Stimulated activated CD4-positive, alpha-beta T cell treated with anti-CD3 and anti-CD28 coated beads, Interleukin-15, amount 100 ng/mL, for 1 hour (primary cell): Measurements from ENCODE around the gene CORO2B.

ENCODE experiments used
- DNase-seq, 2 donors: peaks; one replicate each; pipeline ENCODE4 v3.0.0-alpha.2; 2020; ENCODE audit warnings: low read depth in 1 of 2, low spot score in 1 of 2

Gene CORO2B

DNA sequence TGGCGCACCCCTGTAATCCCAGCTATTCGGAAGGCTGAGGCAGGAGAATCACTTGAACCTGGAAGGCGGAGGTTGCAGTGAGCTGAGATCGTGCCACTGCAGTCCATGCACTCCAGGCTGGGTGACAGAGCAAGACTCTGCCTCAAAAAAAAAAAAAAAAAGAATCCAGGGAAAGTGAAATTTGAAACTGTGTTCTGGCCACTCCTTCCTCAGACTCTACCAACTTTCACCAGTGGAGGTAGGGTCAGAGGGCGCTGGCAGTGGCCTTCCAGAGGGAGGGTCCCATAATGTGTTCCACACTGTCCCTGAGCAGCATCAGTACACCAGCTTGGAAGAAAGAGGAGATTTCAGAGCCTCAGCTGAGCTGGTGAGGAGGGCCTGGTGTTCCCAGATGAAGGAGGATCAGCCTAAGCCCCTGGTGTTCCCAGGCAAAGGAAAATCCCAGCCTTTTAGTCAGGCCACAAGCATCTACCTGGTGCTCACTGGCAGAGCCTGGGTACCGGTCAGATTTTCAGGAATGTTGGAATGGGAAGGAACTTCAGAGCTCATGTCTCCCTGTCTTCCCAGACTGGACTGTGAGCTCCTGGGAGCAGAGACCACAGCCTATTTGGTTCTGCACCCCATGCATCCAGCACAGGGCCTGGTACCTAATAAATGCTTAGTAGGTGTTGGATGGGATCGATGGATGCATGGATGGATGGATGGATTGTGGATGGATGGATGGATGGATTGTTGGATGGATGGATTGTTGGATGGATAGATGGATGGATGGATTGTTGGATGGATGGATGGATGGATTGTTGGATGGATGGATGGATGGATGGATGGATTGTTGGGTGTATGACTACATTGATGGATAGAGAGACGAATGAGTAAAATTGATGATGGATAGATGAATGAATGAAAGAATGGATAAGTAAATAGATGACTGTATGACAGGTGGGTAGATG lies 117.9 kb downstream of the CORO2B start:
- DNase-seq: no peak

DNA sequence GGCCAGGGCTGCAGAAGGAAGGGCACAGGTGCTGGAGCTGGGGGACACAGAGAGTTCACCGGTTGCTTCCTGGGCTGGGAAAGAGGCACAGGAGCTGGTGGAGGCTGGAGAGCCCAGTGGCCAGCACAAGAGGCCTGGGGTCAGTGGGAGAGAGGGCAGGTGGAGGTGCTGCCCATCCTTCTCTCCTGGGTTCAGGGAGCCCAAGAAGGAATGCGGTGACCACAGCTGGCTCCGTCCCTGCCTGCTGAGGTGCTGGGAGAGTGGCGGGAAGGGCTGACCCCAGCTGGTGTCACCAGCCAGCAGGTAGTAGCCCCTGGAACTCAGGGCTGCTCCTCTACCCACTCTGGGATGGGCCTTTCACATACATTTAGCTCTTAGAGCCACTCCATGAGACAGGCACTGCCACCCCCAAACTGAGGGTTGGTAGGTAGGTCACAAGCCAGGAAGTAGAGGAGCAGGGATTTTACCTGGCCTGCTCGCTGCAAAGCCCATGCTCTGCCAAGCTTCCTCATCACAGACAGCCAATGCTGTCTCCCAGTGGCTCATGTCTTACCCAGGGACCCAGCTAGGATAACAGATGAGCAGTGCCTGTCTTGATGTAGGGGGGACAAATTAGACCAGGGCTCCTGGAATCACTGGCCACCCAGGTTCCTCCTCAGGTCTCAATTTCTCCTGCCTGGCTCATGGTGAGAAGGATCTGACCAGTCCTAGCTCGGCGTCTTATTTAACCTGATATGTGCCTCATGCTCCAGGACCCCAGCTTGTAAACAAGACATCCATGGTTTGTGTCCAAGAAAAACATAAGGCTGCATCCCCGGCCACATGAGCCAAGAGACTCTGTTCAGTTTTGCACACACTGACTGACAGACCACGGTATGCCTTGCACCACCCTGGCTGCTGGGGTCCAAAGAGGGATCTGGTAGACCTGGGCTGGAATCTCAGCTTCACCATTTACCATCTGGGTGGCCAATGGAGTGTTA lies 119.2 kb downstream of the CORO2B start:
- no peak for DNase-seq

DNA sequence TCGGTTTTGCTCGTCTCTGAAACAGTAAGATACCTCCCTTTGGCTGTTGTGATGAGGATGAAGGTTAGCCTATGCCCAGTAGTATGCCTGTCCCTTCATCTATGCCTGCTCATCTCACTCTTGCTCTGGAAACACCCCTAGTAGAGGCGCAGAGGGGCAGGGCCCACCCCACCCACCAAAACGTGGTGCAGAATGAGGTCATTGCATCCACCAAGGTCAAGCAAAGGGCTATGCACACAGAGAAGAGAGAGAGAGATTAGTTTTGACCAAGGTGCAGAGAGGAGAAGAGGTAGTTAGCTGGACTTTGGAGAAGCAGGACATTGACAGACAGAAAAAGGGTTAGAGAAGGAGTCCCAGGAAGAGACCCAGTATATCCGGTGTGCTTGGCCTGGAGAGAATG lies 119.9 kb downstream of the CORO2B start:
- no peak for DNase-seq

DNA sequence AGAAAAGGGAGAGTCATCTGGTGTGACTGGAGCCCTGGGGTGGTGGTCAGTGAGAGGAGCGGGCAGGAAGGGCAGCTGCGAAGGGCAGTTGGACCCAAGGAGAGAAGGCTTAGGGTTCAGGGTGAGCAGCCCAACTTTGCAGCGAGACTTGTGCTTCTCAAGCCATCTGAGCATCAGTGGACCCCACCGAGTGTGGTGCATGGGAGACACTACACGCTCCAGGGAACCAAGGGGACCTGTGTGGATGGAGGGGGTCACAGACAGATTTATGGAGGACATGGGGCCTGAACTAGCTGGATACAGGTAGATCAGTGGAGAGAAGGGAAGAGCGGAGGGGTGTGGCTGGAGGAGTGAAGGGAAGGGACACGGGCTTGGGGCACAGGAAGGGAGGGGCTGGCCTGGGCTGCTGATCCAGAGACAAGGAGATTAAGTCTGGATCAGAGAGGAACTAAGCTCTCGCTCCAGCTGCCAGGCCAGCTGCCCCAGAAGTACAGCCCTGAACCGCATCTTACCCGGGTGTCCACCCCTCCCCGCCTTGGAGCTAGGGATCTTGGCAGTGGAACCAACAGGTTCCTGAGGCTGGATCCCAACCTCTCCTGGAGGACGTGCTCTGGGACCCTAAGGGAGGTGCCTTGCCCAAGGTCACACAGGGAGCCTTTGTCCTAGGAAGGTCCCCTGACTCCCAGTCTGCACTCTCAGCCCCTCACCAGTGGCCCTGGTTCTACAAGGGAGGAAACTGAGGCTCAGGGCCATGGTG lies 120.5 kb downstream of the CORO2B start:
- no peak for DNase-seq

DNA sequence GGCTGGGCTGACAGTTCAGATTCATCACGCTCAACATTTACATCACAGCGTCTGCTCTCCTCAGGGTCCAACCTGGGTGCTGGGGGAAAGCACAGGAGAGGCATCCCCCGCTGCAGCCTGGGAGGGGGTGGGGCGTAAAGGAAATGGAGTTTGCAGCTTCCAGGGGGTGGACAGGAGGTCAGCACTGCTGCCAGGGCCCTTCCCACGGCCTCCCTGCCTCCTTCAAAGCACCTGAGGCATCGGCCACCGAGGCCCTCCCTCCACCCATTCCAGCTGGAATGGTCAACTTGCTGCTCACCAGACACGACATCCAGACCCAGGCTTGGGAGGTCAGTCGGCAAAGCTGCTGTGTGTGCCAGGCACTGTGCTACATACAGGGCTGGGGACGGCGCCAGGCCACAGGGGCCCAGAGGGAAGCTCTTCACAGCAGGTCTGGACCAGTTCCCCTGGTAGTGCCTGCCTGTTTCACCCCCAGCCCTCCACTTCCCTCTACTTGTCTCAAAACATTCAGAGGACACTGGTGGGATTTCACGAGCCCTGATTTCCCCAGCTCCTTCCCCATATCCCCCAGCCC lies 121.2 kb downstream of the CORO2B start:
- no peak for DNase-seq

DNA sequence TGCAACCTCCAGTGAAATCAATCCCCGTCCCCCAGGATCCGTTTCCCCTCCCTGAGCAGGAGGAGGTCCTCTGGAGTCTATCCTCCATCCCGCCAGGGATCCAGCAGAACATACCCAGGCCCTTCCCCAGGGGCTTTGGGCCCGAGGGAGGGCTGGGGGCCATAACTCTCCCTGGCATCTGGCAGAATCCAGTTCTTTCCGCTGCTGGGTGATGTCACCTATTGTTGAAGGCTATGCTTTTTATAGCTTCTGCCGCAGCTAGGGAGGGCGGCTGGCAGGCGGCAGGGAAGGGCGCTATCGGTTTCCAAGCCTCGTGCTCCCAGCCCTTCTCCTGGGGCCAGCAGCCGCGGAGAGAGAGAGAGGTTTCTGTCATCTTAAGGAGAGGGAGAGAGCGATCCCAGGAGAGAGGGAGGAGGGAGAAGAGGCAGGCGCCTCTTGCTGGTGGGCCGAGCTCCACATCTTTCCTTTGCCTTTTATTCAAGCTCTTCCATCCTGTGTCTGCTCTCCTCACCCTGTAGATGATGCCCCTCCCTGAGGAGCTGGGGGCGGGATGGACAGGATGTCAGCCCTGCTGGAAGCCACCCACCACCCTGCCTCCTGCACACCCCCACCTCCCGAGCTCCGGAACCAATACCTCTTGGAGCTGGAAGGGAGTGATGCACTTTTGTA lies 121.8 kb downstream of the CORO2B start:
- no peak for DNase-seq

DNA sequence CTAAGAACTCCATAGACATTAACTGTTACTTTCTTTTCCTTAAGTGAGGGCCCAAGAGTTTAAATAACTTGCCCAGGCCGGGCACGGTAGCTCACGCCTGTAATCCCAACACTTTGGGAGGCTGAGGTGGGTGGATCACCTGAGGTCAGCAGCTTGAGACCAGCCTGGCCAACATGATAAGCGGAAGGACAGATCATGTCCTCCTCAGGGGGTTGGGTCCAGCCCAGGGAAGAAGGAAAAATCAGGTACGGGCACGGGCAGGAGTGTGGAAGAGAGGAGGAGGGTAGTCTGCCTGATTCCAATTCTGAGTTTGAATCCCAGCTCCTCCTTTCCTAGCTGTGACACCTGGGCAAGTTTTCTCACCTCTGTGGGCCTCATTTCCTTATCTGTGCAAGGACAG lies 123.1 kb downstream of the CORO2B start:
- no peak for DNase-seq

DNA sequence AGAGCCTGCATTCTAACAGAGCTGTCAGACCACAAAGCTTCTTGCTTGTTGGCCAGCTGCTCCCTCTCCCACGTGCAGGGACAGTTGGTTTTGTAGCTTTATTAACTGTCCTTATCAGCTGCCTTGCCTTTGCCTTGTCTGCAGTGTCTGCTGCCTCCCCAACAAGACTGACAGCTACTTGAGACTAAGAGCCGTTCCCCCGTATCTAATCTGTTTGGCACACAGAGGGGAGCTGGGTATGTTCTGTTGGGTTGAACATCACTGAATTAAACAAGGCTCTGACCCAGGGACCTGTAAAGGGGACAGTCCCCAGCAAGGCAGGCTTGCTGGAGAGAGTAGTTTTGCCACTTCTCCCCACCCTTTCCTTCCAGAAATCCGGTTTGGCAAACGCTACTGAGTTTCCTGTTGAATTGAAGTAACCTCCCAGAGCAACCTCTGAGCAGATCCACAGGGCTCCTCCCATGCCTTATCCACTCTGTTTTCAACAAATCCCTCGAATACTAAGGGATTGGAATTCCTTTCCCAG lies 125.8 kb downstream of the CORO2B start:
- no peak for DNase-seq

DNA sequence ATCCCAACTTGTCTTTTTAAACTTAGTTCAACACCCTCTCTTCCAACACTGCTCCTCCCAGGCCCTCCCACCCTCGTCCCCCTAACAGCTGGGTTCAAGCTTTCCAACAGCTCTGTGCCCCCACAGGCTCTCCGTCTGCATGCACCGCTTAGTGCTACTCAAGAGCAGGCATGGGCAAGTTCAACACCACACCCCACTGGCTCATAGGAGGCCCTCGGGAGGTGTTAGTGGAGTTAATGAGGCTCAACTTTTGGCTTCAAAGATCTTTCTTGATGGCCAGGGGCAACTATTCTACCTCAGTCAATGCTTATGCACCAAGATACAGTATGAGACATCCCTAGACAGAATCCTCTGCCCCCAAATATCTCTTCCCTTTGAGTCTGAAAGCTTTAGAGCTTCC lies 127.5 kb downstream of the CORO2B start:
- DNase-seq: no peak

DNA sequence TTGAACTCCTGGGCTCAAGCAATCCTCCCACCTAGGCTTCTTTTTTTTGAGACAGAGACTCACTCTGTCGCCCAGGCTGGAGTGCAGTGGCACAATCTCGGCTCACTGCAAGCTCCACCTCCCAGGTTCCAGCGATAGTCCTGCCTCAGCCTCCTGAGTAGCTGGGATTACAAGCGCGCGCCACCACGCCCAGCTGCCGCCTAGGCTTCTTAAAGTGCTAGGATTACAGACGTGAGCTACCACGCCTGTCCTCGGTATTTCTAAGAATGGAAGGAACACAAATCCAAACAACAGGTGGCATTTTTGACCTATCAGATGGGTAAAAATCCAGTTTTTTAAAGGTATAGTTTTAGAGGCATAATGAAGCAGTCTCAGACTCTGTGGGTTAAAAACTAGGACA lies 128.1 kb downstream of the CORO2B start:
- DNase-seq: no peak

DNA sequence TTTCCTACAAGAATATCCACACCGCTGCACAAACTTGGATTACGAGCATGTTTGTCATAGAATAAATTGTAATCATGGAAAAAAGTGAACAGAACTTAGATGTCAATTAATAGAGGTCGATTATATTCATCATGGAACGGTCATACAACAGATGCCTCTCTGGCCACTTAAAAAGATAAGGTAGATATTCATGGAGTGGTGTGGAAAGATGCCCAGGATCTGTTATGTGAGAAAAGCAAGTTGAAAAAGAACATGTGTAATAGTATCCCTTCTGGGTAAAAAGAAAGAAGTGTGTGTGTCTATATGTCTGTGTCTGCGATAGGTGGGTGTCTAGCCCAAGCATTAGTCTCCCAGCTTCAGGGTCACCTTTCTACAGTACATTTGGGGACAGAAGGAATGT lies 128.6 kb downstream of the CORO2B start:
- DNase-seq: no peak

DNA sequence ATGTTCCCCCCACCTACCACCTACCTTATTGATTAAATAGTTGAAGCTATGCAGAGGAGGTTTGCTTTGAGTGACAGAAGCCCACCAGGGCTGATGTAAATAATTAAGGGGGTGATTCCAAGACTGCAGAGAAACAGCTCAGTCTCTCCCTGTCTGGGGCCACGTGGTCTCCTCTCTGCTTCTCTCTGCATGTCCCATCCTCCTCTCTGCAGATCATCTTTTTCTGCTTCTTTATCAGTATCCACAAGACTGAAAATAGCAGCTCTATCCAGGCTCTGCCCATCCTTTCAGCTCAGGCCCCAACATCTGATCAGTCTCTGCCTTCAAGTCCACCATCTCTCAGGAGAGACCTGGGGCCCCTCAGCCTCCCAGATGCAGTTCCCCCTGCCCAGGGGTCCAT lies 131.1 kb downstream of the CORO2B start:
- DNase-seq: no peak

DNA sequence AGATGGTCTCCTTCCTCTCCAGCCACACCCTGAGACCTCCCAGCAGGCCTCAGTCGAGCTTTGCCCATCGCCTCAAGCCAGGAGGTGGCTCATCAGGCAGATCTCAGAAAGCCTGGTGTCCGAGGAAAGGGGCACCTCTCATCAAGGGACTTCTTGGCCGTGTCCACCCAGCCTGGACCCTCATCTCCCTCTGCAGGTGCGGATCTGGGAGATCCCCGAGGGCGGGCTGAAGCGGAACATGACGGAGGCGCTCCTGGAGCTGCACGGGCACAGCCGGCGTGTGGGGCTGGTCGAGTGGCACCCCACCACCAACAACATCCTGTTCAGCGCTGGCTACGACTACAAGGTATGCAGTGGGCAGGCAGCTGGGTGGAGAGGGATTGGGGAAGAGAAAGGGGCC lies 131.7 kb downstream of the CORO2B start:
- no peak for DNase-seq

DNA sequence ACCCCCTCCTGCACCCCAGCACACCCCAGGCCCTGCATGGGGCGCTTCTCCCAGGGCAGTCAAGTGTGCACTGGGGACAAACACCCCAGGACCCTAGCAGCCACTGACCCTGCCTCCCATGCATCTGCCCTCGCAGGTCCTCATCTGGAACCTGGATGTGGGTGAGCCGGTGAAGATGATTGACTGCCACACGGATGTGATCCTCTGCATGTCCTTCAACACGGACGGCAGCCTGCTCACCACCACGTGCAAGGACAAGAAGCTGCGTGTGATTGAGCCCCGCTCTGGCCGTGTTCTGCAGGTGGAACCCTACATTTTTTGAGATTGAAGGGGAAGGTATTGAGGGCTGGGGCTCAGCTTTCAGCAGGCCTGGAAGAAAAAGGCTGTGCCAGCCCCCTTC lies 132.6 kb downstream of the CORO2B start:
- no peak for DNase-seq

DNA sequence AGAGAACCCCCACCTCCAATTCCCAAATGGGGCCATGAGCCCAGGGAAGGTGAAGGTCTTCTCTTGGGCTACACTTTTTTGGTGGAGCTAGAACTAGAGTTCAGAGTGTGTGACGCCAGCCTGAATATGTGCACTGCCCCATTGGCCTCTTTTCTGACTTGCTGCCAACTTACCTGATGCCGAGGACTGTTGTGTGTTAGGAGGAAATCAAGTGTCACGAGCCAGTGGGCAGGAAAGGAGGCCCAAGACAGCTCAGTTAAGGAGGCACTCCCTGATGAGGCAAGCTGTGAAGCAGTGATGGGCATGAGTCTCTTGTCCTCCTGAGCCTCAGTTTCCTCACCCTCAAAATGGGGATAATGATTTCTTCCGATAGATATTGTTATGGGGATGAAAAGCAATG lies 134.1 kb downstream of the CORO2B start:
- DNase-seq: no peak

DNA sequence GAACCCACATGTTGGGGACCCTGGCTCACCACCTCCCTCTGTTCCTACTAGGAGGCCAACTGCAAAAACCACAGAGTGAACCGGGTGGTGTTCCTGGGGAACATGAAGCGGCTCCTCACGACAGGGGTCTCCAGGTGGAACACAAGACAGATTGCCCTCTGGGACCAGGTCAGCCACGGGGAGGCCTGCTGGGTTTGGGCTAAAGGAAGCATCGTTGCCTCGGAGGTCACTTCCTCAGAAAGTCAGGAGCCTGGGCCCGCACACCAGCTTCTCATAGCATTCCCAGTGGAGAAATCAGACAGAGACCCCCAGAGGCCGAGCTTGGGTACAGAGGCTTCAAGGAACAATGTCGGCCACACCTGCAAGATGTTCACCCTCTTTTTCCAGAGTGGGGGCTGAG lies 135.1 kb downstream of the CORO2B start:
- no peak for DNase-seq

DNA sequence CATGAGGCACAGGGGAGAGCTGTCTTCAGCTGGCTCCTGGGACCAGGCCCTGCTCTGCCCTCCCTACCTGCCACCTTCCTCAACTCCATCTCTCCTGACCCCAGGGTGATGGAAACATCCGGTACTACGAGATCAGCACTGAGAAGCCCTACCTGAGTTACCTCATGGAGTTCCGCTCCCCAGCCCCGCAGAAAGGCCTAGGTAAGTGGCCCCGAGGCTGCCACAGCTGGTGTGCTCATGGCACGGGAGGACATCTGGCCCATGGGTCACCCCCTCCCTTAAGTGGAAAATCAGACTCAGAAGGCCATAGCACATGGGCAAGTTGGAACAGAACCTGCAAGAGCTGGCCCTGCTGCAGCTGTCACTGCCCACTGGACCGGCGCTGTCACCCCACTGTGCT lies 136.3 kb downstream of the CORO2B start:
- DNase-seq: no peak

DNA sequence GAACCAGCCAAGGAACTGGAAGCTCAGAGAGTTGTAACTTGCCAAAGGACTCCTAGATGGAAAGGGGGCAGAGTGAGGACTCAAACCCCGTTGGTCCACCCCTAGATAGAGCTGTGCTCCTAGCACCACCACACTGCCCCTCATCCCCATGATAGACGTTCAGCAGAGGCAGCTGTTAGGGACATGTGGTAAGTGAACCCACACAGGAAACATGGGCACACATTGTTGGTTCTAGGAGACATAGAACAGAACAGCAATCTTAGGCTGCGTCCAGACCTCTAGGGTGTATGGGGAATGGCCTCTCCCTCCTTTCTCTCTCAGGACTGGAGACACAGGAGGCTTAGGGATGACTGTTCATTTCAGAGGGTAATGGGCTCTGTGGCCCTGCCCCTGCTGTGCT lies 139.2 kb downstream of the CORO2B start:
- no peak for DNase-seq

DNA sequence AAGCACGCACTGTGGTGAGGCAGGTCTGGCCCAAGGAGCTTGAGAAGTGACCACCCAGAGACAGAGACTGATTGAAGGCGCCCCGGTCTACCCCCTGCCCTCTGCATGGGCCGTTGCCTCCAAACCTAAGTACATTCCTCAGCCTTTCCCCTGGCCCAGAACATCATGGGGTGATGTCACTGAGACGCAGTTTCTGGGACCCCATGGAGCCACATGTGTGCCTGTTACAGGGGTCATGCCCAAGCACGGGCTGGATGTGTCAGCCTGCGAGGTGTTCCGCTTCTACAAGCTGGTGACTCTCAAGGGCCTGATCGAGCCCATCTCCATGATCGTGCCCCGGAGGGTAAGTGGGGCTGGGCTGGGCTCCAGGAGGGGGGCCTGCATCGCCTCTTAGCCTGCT lies 139.7 kb downstream of the CORO2B start:
- DNase-seq: no peak

DNA sequence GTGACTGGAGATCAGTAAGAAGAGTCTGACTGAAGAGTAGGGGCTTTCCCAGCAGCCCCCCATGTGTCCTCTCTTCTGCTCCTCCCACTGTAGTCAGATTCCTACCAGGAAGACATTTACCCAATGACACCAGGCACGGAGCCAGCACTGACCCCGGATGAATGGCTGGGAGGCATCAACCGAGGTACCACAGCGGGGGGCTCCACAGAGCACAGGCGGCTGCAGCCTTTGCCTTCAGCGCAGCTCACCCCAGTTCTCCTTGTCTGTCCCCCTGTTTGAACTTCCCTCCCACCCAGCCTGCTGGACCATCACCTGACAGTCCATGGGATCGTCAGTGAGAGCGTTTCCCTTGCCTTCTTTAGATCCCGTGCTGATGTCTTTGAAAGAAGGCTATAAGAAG lies 140.3 kb downstream of the CORO2B start:
- no peak for DNase-seq
